TTC549 (cell line): ENCODE results near the gene CIB4.

Experiments used
- FAIRE-seq: peaks from 2 replicates; lab custom pipeline; 2012; peaks lifted over from hg19 to GRCh38; lab: Jason Lieb, UNC

Gene CIB4

DNA sequence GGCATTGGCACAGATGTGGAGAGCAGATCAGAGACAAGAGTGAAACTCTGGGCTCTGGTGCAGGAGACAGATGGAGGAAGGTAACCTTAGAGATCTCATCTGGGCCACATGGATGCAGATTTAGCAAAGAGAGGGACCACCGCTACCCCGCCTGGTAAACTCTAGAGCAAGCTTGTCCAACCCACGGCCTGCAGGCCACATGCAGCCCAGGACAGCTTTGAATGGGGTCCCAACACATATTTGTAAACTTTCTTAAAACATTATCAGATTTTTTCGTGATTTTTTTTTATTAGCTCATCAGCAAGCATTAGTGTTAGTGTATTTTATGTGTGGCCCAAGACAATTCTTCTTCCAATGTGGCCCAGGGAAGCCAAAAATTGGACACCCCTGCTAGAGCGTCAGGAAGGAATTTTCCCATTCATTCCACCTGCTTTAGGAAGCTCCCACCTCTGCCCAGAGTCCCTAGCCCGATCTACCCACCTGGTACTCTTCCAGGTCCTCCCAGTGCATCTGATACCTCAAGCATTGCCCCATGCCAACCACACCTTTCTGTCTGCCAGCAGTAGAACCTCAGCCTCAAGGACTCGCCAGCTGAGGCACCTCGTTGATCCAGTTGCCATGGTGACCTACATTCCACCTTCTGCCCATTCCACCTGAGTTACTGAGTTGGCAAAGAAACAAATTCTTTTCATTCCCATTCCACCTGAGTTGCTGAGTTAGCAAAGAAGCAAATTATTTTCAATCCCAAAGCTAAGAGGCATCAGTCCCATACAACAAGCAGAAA is at the start of gene CIB4:
Gene CIB4, minus strand, starts transcription at position 586 of the 784 bp plus-strand sequence. Its CDS starts 52 bp downstream, at position 534.
- FAIRE-seq: no peak

DNA sequence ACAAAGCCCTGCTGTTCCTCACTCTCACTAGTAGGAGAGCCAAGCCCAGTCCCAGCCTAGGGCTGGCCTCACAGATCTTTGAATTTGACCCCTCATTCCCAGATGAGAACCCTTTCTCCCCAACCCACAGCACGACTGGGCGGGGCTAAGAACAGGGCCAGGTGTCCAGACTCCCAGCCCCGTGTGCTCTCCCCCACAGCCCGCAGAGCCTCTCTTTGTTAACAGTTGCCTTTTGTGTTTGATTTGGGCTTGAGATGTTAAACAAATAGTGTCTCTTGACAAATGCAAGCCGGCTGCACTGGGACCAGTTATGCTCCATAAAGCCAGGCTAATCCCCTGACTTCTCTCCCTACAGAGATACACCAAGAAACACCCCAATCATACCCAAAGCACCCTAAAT is 46.6 kb upstream of the CIB4 start:
- no peak for FAIRE-seq

DNA sequence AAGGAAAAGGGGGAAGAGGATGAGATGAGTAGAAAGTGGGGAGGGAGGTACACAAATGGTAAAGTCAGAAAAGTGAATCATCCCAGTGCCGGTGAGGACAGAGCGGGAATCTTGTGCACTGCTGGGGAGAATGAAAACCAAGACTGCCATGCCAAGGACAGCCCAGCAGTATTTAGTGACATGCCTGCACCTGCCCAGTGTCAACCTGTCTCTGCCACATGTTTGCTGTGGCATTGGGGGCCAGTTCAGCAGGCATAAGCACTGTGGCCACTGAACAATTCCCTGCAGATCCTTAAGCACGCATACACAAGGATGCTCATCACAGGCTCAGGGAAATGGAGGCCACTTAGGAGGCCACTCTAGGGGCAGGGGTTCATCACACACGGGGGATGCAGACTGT is 46.2 kb upstream of the CIB4 start:
- FAIRE-seq: no peak

- FAIRE-seq: no peak
These were observed 45.0 kb upstream of the CIB4 start for GRCh38 chr2:26685989-26686839.

DNA sequence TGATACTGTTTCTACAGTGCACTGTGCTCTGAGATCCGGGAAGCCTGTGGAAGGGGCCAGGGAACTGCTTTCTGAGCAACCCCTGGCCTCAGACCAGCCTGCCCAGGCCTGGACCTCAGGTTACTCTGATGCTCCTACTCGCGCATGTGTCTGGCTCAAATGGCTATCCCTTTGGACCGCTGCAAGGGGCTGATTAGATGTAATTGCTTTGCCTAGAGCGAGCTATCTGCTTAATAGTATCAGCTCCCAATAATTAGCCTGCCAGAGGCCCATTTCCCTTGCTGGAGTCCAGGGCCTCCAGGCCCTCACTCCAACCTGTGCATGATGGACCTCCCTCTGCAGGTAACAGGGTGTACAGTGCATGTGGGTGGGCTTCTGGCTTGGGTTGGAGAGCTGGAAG is 44.2 kb upstream of the CIB4 start:
- FAIRE-seq: no peak

- FAIRE-seq: no peak
These were observed 42.4 kb upstream of the CIB4 start for GRCh38 chr2:26683583-26683982.

- no peak for FAIRE-seq
These were observed 41.0 kb upstream of the CIB4 start for GRCh38 chr2:26682155-26682554.

- FAIRE-seq: no peak
These were observed 40.5 kb upstream of the CIB4 start for GRCh38 chr2:26681656-26682055.

- FAIRE-seq: no peak
These were observed 38.7 kb upstream of the CIB4 start for GRCh38 chr2:26679867-26680266.

DNA sequence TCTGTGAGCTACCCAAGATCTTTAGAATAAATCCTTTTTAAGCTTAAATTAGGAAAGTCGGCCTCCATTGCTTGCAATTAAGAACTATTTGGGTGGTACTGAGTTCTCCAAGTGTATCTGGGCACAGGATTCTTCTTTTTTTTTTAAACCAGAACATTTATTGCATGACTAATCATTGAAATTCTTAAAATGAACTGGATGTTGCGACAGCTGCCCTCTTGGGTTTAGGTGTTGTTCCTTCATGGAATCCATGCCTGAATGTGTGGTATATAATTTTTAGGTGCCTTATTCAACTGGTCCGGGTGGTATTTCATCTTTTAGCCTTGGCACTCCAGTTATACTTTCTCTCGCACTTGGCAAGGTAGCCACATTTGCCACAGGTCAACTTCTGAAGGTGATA is 36.9 kb upstream of the CIB4 start:
- no peak for FAIRE-seq

GRCh38 chr2:26675651-26676255 is 34.6 kb upstream of the CIB4 start:
- no peak for FAIRE-seq

DNA sequence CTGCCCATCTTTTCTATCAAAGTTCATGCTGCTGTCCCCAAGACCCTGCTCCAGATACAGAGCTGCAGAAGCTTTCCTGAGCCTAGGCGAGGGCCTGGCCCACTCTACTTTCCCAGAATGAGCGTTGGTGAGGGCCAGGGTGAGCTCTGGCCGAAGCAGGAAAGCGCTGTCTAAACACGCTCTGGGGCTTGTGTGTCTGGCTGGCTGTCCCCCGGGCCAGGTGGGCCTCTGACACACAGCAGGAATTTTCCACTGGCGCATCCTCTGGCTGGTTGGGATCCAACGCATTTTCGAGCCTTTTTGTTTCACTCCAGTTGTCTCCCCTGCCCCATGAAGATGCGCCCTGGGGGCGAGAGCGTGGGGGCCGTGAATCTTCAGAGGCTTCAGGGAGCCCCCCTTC is 33.6 kb upstream of the CIB4 start:
- no peak for FAIRE-seq

GRCh38 chr2:26674002-26674751 is 33.0 kb upstream of the CIB4 start:
- no peak for FAIRE-seq

GRCh38 chr2:26672818-26673393 is 31.7 kb upstream of the CIB4 start:
- no peak for FAIRE-seq

DNA sequence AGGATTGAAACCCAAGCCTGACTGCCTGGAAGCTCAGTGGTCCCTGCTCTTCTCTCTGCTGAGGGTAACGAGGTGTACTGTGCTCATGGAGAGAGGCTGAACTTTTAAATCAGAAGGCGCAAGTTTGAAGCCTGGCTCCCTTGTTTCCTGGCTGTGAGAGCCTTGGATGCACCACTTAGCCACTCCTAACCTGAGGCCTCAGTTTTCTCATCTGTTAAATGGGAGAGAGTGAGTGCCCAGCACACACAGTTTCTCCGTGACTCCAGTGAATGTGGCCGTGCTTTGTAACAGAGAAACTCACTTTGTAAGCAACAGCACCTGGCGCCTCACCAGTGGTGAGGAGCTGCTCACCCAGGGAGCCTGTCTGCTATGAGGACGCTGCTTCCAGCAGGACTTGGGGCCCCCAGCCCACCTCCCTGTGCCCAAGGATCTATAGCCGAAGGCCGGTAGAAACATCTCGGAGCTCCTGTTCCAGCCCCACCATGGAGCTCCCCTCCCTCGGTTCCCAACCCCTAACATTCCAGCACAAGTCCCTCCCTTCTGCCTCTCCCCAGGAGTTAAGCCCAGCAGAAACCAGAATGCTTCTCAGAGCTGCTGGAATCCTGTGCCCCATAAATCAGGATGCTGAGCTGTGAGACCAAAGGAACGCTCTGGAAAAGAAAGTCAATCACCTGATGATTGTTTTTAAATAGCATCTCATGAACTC is 31.1 kb upstream of the CIB4 start:
- no peak for FAIRE-seq

DNA sequence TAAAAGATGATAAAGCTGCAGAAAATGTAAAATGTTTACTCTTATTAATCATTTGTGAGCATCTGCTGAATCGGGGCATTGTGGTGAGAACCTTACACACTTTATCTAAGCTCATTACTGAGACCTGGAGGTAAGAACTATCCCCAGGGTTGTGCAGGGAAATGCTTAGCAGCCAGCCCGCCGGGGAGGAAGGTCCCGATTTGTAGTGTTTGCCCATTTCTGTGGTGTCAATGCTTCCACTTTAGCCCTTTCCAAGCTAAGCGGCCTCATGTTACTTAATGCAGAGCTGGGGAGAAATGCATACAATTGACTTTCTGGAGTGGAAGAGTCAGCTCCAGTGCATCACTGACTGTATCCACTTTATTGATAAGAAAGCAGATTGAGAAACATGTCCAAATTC is 30.5 kb upstream of the CIB4 start:
- no peak for FAIRE-seq

DNA sequence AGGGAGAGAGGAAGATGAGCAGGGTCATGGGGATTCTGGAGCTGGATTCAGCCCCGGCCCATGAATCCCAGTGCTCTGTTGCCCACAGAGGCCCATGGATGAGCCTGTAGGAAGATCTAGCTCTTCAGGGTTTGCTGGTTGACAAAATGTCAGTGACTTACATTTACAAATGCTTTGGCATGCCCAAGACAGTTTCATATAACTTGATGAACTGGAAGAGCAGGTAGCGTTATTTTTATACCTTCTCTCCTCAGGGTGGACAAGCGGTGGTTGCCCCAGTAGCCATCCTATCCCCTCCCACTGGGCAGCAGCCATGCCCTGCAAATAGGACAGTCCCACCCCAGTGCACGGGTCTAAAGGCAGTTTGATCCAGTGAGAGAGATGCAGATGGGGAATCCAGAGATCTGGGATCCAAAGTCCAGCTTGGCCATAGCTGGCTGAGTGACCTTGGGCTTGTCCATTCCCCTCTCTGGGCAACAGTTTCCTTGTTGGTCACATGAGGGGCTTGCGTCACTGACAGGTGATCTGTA is 29.8 kb upstream of the CIB4 start:
- FAIRE-seq: no peak

- FAIRE-seq: no peak
These were observed 29.0 kb upstream of the CIB4 start for GRCh38 chr2:26670171-26670570.

DNA sequence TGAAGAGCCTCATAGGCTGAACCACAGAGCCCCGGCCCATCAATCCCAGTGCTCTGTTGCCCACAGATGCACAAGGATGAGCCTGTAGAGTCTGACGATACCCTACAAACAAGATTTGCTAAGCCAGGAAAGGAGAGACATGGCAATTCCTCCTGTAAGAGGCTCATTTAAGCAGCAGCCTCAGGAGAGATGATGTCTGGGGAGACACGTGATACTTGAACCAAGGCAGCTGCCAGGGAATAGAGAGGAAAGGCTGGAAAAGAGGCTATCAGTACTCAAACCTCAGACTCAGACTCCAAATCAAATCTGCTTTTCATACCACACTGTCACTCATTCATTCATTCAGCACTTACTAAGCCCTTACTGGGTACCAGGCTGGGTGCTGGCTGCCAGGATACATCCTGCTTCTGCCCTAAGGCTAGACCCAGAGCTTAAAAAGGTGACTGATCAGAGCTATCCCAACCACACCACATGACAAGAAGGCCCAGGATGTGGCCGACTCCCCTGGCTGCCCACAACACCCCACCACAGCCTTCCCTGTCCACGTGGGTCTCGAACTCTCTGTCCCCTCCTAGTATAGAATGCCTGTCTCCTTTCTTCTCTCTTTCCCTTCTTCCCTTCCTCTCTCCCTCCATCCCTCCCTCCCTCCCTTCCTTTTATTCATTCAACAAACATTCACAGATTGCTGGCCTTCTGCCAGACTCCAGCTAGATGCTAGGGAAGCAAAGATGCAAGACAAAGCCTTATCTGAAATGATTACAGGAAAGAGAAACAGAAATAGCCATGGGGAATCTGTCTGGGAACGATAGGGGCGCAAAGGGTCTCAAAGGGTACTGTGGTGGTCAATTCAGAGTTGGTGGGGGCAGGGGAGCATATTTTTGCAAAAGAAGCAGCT is 27.9 kb upstream of the CIB4 start:
- FAIRE-seq: no peak

DNA sequence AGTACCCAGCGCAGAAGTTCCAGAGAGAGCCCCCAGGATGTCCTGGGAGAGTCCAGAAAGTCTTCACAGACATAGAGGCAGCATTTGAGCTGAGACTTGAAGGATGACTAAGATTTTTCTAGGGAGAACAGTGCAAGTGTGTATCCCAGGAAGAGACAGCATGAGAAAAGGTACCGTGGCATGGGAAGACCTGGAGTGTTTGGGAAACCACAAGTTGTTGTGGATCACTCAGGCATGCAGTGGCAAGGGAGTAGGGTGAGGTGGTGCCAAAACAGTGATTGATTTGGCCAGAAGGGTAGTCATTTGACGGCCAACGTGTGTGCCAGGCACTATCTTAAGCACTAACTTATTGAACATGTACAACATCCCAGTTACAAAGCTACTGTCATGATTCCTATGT is 26.9 kb upstream of the CIB4 start:
- FAIRE-seq: no peak
